IMR-90 (cell line): ENCODE data around the gene GNL3L. TPM values are rescaled to one million over a fixed set of nuclear protein-coding genes. Genes with fewer than 3 reads are reported as not detected.
"Not testable (repeated sequence)": the region's sequence is repeated elsewhere in the genome, so short reads cannot be mapped to it uniquely, and the experiment has no call there.

Experiments
- ATAC-seq: fragments of 200-7000 bp; cut with Tn5 transposase; 2 replicates; pipeline ENCODE4 v1.9.1; 2020; ENCODE audit warnings: low read depth, mild to moderate bottlenecking, moderate library complexity
- BruUV-seq: library from RNA; stranded (reverse); fragments of 400-500 nt; replicated peaks from 2 replicates; lab custom pipeline; 2021; lab: Mats Ljungman, UMichigan
- CTCF ChIA-PET: fragments of 300-600 bp; formaldehyde crosslinking; extraction: SDS; loops from one replicate; lab custom pipeline; 2021; ENCODE audit warnings: antibody characterized with exemption; lab: Yijun Ruan, JAX
- POLR2A ChIA-PET: fragments of 300-600 bp; sonication (Branson Sonifier 250); formaldehyde crosslinking; loops from one replicate; lab custom pipeline; 2022; ENCODE audit warnings: antibody characterized with exemption; ENCODE audit not compliant: unreplicated experiment; lab: Charles Lee
- DNase-seq: peaks from one replicate; pipeline ENCODE4 v3.0.0; 2013
- H2AFZ ChIP-seq: replicated peaks from 2 replicates; pipeline ENCODE3; 2013; ENCODE audit warnings: low read length, mild to moderate bottlenecking; ENCODE audit not compliant: poor library complexity
- H2AK5ac ChIP-seq: 2 replicates; pipeline ENCODE4 v1.6.1; 2013; ENCODE audit warnings: low read depth, low read length, inconsistent platforms
- H2AK9ac ChIP-seq: replicated peaks from 2 replicates; pipeline ENCODE3; 2013; ENCODE audit warnings: mild to moderate bottlenecking, low read depth, low read length, moderate library complexity; ENCODE audit not compliant: poor library complexity
- H2BK120ac ChIP-seq: 2 replicates; pipeline ENCODE4 v1.6.1; 2013; ENCODE audit warnings: low read depth, low read length, inconsistent platforms
- H2BK15ac ChIP-seq: 3 replicates; pipeline ENCODE4 v1.6.1; 2013; ENCODE audit warnings: low read depth, low read length, inconsistent platforms
- H2BK20ac ChIP-seq: 2 replicates; pipeline ENCODE4 v1.6.1; 2013; ENCODE audit warnings: low read depth, mild to moderate bottlenecking, inconsistent platforms, low read length, moderate library complexity
- H2BK5ac ChIP-seq: 2 replicates; pipeline ENCODE4 v1.6.1; 2013; ENCODE audit warnings: mild to moderate bottlenecking, low read depth, low read length, inconsistent platforms; ENCODE audit not compliant: poor library complexity, severe bottlenecking
- H3K14ac ChIP-seq: replicated peaks from 2 replicates; pipeline ENCODE4 v1.6.1; 2013; ENCODE audit warnings: low read depth, low read length, inconsistent platforms
- H3K18ac ChIP-seq: 2 replicates; pipeline ENCODE4 v1.6.1; 2013; ENCODE audit warnings: low read depth, low read length, control low read depth
- H3K23ac ChIP-seq: 2 replicates; pipeline ENCODE4 v1.6.1; 2013; ENCODE audit warnings: low read depth, low read length, inconsistent platforms
- H3K27ac ChIP-seq: 2 replicates; pipeline ENCODE4 v1.5.1; 2013; ENCODE audit warnings: mild to moderate bottlenecking, control low read depth, low read length; ENCODE audit not compliant: insufficient read depth
- H3K27me3 ChIP-seq: 2 replicates; pipeline ENCODE4 v1.6.1; 2013; ENCODE audit warnings: low read length; ENCODE audit not compliant: control insufficient read depth, insufficient read depth
- H3K36me3 ChIP-seq: 2 replicates; pipeline ENCODE4 v1.6.1; 2013; ENCODE audit warnings: low read length, mixed read lengths; ENCODE audit not compliant: control insufficient read depth, insufficient read depth
- H3K4ac ChIP-seq: 2 replicates; pipeline ENCODE4 v1.6.1; 2013; ENCODE audit warnings: low read depth, low read length, inconsistent platforms
- H3K4me1 ChIP-seq: 2 replicates; pipeline ENCODE4 v1.6.1; 2013; ENCODE audit warnings: low read length, mixed read lengths; ENCODE audit not compliant: control insufficient read depth, insufficient read depth
- H3K4me2 ChIP-seq: 2 replicates; pipeline ENCODE4 v1.6.1; 2013; ENCODE audit warnings: low read depth, mild to moderate bottlenecking, control low read depth, low read length, moderate library complexity
- H3K4me3 ChIP-seq: 2 replicates; pipeline ENCODE4 v1.5.1; 2013; ENCODE audit warnings: low read depth, mild to moderate bottlenecking, control low read depth, low read length, moderate library complexity; ENCODE audit not compliant: insufficient read depth
- H3K56ac ChIP-seq: 2 replicates; pipeline ENCODE4 v1.6.1; 2013; ENCODE audit warnings: low read length, inconsistent platforms; ENCODE audit not compliant: insufficient read depth; ENCODE audit errors: extremely low read depth
- H3K79me1 ChIP-seq, 2 experiments: 2 replicates each; pipeline ENCODE4 v1.6.1; 2013; ENCODE audit warnings: low read length in 2 of 2, inconsistent platforms in 1 of 2, low read depth in 1 of 2
- H3K9ac ChIP-seq: 2 replicates; pipeline ENCODE4 v1.6.1; 2013; ENCODE audit warnings: low read depth, low read length, control low read depth
- H3K9me1 ChIP-seq: 2 replicates; pipeline ENCODE4 v1.6.1; 2013; ENCODE audit warnings: low read length, inconsistent platforms; ENCODE audit not compliant: insufficient read depth
- H3K9me3 ChIP-seq: 2 replicates; pipeline ENCODE4 v1.6.1; 2013; ENCODE audit warnings: low read length; ENCODE audit not compliant: control insufficient read depth, insufficient read depth
- H4K20me1 ChIP-seq: 2 replicates; pipeline ENCODE4 v1.6.1; 2013; ENCODE audit warnings: low read length, inconsistent platforms; ENCODE audit not compliant: insufficient read depth
- H4K5ac ChIP-seq: 2 replicates; pipeline ENCODE4 v1.6.1; 2013; ENCODE audit warnings: mild to moderate bottlenecking, low read depth, low read length, control low read depth
- H4K8ac ChIP-seq, 2 experiments: 2 replicates each; pipeline ENCODE4 v1.6.1; 2013; ENCODE audit warnings: low read depth in 2 of 2, low read length in 2 of 2, control low read depth in 1 of 2, inconsistent platforms in 1 of 2
- H4K91ac ChIP-seq: 2 replicates; pipeline ENCODE4 v1.6.1; 2013; ENCODE audit warnings: low read depth, low read length, inconsistent platforms; ENCODE audit not compliant: insufficient read depth
- POLR2A ChIP-seq: IDR thresholded peaks from 2 replicates; pipeline ENCODE4 v1.6.1; 2012; ENCODE audit warnings: mild to moderate bottlenecking, low read depth, low read length
- RAD21 ChIP-seq: IDR thresholded peaks from 2 replicates; pipeline ENCODE4 v1.6.1; 2012; ENCODE audit warnings: low read length, improper control_type of control experiment
- WGBS, 2 experiments: methylation state at CpG; one replicate each; pipeline versions ENCODE4 v1.1.5 to v1.1.7; 2013; ENCODE audit warnings: missing lambda C conversion rate in 2 of 2; ENCODE audit not compliant: insufficient read length in 1 of 2; ENCODE audit errors: extremely low coverage in 2 of 2; 5-methylcytosine and 5-hydroxymethylcytosine counted together
- dilution Hi-C: fragments of 300-500 bp; cut with HindIII; formaldehyde crosslinking; loops from one replicate; pipeline ENCODE4 v1.14.3; 2018; ENCODE audit warnings: low sequenced_read_pairs; ENCODE audit not compliant: unreplicated experiment
- in situ Hi-C: fragments of 300-500 bp; cut with MboI; formaldehyde crosslinking; loops from 3 replicates; pipeline ENCODE4 v1.14.3; 2019; ENCODE audit warnings: low sequenced_read_pairs, inconsistent platforms, mixed read lengths
- intact Hi-C: fragments of 100-400 bp; cut with micrococcal nuclease; formaldehyde crosslinking; loops from 2 replicates; pipeline ENCODE4 v1.10.0; 2022
- polyA plus RNA-seq, 3 experiments: library from polyadenylated mRNA; depleted of rRNA; stranded (reverse); fragments of >200 nt; gene quantifications; 2 replicates each; pipeline ENCODE4 v1.2.3, GENCODE V29; 2012; ENCODE audit warnings: low replicate concordance in 1 of 3
- total RNA-seq: library from RNA; depleted of rRNA; stranded (reverse); fragments of >200 nt; gene quantifications from 2 replicates; pipeline ENCODE4 v1.2.3, GENCODE V29; 2012
- TF ChIP-seq, protein P1 (sequence below): fragments of 150-350 bp; IDR thresholded peaks from 2 replicates; pipeline ENCODE4 v1.6.1; 2016; ENCODE audit warnings: low read depth, mild to moderate bottlenecking, low read length, moderate library complexity, borderline replicate concordance
- TF ChIP-seq, protein P2 (sequence below): conservative IDR thresholded peaks from 2 replicates; pipeline ENCODE4 v1.5.1; 2012; ENCODE audit warnings: mild to moderate bottlenecking, low read depth, low read length, improper control_type of control experiment

Gene GNL3L
- total and polyA plus RNA-seq, 2 of the 4 experiments (the other 2 are of a cell fraction), result 16.5 to 48.8 TPM

- ATAC-seq, result peak; percentile 88
Measured at GRCh38 chrX:54540289-54540688, 10.3 kb downstream of the GNL3L start.

GRCh38 chrX:54542239-54542638 is 12.2 kb downstream of the GNL3L start:
- H3K36me3 ChIP-seq, result peaks cover 25% of the 10 kb centered on the region
- intact Hi-C loops, H3K14ac ChIP-seq, ATAC-seq, H4K91ac ChIP-seq, H2BK5ac ChIP-seq, DNase-seq, H2AK9ac ChIP-seq, H3K23ac ChIP-seq, H3K9me1 ChIP-seq, H3K27me3 ChIP-seq, H3K18ac ChIP-seq, in situ Hi-C loops, H2BK15ac ChIP-seq, H4K20me1 ChIP-seq, H2AFZ ChIP-seq, H3K9ac ChIP-seq, H3K27ac ChIP-seq, POLR2A ChIA-PET, H3K9me3 ChIP-seq, H3K79me1 ChIP-seq, H4K8ac ChIP-seq, H2BK20ac ChIP-seq, H4K5ac ChIP-seq, H3K56ac ChIP-seq, CTCF ChIA-PET, H3K4me3 ChIP-seq, dilution Hi-C loops, H2BK120ac ChIP-seq, H2AK5ac ChIP-seq, BruUV-seq, H3K4ac ChIP-seq, H3K4me2 ChIP-seq, H3K4me1 ChIP-seq: not testable (repeated sequence)
- no CpG with 5 or more reads among the region's 4 CpGs for WGBS, 2 experiments

More at GRCh38 chrX:54540289-54540688, 10.3 kb downstream of the GNL3L start:
- no peak overlapping the region for H3K27ac ChIP-seq
- 53% methylated on average over 2 of the region's 4 CpGs; no CpG with 5 or more reads in 1 of the 2 experiments for WGBS, 2 experiments
- no peak overlapping the region for H3K4me3 ChIP-seq
- H2BK120ac ChIP-seq, result no peak overlapping the region
- POLR2A ChIA-PET, result no interaction called here
- no peak overlapping the region for H3K9ac ChIP-seq
- H3K4me1 ChIP-seq, result 0 out of 2 replicates have a peak, but pooled peaks cover 1% of the 10 kb centered on the region
- H3K27me3 ChIP-seq, result no peaks in the 10 kb centered on the region
- no peak overlapping the region for H3K14ac ChIP-seq
- dilution Hi-C loops, result no loop called here
- TF ChIP-seq POLR2A (no peak), RAD21 (peak; percentile 39)
- TF ChIP-seq, protein P1, sequence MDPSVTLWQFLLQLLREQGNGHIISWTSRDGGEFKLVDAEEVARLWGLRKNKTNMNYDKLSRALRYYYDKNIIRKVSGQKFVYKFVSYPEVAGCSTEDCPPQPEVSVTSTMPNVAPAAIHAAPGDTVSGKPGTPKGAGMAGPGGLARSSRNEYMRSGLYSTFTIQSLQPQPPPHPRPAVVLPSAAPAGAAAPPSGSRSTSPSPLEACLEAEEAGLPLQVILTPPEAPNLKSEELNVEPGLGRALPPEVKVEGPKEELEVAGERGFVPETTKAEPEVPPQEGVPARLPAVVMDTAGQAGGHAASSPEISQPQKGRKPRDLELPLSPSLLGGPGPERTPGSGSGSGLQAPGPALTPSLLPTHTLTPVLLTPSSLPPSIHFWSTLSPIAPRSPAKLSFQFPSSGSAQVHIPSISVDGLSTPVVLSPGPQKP, result no peak
- TF ChIP-seq, protein P2, sequence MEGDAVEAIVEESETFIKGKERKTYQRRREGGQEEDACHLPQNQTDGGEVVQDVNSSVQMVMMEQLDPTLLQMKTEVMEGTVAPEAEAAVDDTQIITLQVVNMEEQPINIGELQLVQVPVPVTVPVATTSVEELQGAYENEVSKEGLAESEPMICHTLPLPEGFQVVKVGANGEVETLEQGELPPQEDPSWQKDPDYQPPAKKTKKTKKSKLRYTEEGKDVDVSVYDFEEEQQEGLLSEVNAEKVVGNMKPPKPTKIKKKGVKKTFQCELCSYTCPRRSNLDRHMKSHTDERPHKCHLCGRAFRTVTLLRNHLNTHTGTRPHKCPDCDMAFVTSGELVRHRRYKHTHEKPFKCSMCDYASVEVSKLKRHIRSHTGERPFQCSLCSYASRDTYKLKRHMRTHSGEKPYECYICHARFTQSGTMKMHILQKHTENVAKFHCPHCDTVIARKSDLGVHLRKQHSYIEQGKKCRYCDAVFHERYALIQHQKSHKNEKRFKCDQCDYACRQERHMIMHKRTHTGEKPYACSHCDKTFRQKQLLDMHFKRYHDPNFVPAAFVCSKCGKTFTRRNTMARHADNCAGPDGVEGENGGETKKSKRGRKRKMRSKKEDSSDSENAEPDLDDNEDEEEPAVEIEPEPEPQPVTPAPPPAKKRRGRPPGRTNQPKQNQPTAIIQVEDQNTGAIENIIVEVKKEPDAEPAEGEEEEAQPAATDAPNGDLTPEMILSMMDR, result peak; percentile 33; the same call in 1 of the 2 replicates
- in situ Hi-C loops, result no loop called here
- no peak overlapping the region for H2AK5ac ChIP-seq
- peak overlapping the region; percentile 59 for H2AK9ac ChIP-seq
- H2BK20ac ChIP-seq, result no peak overlapping the region
- peaks cover 25% of the 10 kb centered on the region for H3K36me3 ChIP-seq
- H3K9me3 ChIP-seq, result no peaks in the 10 kb centered on the region
- CTCF ChIA-PET, result no interaction called here
- no peak overlapping the region for H2BK5ac ChIP-seq
- no peak overlapping the region for H2AFZ ChIP-seq
- no peak overlapping the region for H2BK15ac ChIP-seq
- no peaks in the 10 kb centered on the region for H3K79me1 ChIP-seq
- H3K56ac ChIP-seq, result no peak overlapping the region
- H4K20me1 ChIP-seq, result 0 out of 2 replicates have a peak, but pooled peaks cover 3% of the 10 kb centered on the region
- no peak overlapping the region for H4K5ac ChIP-seq
- intact Hi-C loops, result no loop called here
- H4K91ac ChIP-seq, result no peak overlapping the region
- no peak overlapping the region for H3K4me2 ChIP-seq
- no peak overlapping the region for H3K18ac ChIP-seq
- DNase-seq, result peak; percentile 72
- no peak overlapping the region for H3K23ac ChIP-seq
- no TSS peak for BruUV-seq
- H3K9me1 ChIP-seq, result no peaks in the 10 kb centered on the region
- H4K8ac ChIP-seq, result no peak overlapping the region
- no peak overlapping the region for H3K4ac ChIP-seq
